Neural cell (in vitro differentiated cells): Measurements from ENCODE around the gene COP1. TPM values are rescaled to one million over a fixed set of nuclear protein-coding genes. Genes with fewer than 3 reads are reported as not detected.

Source experiments
- H2AFZ ChIP-seq: fragments of 200-600, 300-800 bp; sonication (generic), shearing (Covaris generic); 2 replicates; pipeline ENCODE4 v1.6.0; 2014; ENCODE audit warnings: low read depth, mild to moderate bottlenecking, antibody characterized with exemption, low read length, moderate library complexity
- H3F3A ChIP-seq: fragments of 200-600 bp; shearing (Covaris generic); 2 replicates; pipeline ENCODE4 v1.6.1; 2016; ENCODE audit warnings: mild to moderate bottlenecking, moderate library complexity, mixed read lengths, antibody characterized with exemption, low read length; ENCODE audit not compliant: insufficient read depth, poor library complexity, severe bottlenecking
- H3K27ac ChIP-seq: fragments of 200-600, 300-800 bp; sonication (generic), shearing (Covaris generic); 2 replicates; pipeline ENCODE4 v1.5.1; 2014; ENCODE audit warnings: mild to moderate bottlenecking, low read length, moderate library complexity
- H3K27me3 ChIP-seq: fragments of 300-800, 200-600 bp; sonication (generic), shearing (Covaris generic); 2 replicates; pipeline ENCODE4 v1.6.0; 2014; ENCODE audit warnings: mild to moderate bottlenecking, low read depth, low read length, moderate library complexity; ENCODE audit not compliant: insufficient read depth
- H3K36me3 ChIP-seq: fragments of 300-800, 200-600 bp; sonication (generic), shearing (Covaris generic); 2 replicates; pipeline ENCODE4 v1.5.1; 2014; ENCODE audit warnings: mild to moderate bottlenecking, antibody characterized with exemption, low read length, moderate library complexity; ENCODE audit not compliant: insufficient read depth
- H3K4me2 ChIP-seq: fragments of 300-800, 200-600 bp; sonication (generic), shearing (Covaris generic); 2 replicates; pipeline ENCODE4 v1.6.0; 2014; ENCODE audit warnings: mild to moderate bottlenecking, low read length
- H3K4me3 ChIP-seq: fragments of 300-800, 200-600 bp; sonication (generic), shearing (Covaris generic); 2 replicates; pipeline ENCODE4 v1.5.1; 2014; ENCODE audit warnings: mild to moderate bottlenecking, low read length, moderate library complexity
- H3K79me2 ChIP-seq: fragments of 200-600 bp; shearing (Covaris generic); replicated peaks from 2 replicates; pipeline ENCODE4 v1.6.0; 2014; ENCODE audit warnings: mild to moderate bottlenecking, low read length, moderate library complexity; ENCODE audit not compliant: insufficient read depth
- H3K9ac ChIP-seq: fragments of 300-800, 200-600 bp; sonication (generic), shearing (Covaris generic); 2 replicates; pipeline ENCODE4 v1.6.1; 2016; ENCODE audit warnings: mild to moderate bottlenecking, low read length, mixed read lengths
- H3K9me2 ChIP-seq: fragments of 200-600 bp; shearing (Covaris generic); 2 replicates; pipeline ENCODE4 v1.6.1; 2016; ENCODE audit warnings: mild to moderate bottlenecking, low read length, mixed read lengths; ENCODE audit not compliant: insufficient read depth
- H3K9me3 ChIP-seq: fragments of 200-600, 300-800 bp; sonication (generic), shearing (Covaris generic); 2 replicates; pipeline ENCODE4 v1.6.1; 2016; ENCODE audit warnings: mild to moderate bottlenecking, mixed run types, low read length, moderate library complexity, mixed read lengths
- H4K20me1 ChIP-seq: fragments of 200-600 bp; shearing (Covaris generic); 2 replicates; pipeline ENCODE4 v1.6.1; 2016; ENCODE audit warnings: mild to moderate bottlenecking, mixed run types; ENCODE audit not compliant: insufficient read depth
- EP300 ChIP-seq: fragments of 450-650 bp; conservative IDR thresholded peaks from 2 replicates; pipeline ENCODE4 v1.6.1; 2014; ENCODE audit warnings: antibody characterized with exemption, mild to moderate bottlenecking, moderate library complexity; ENCODE audit not compliant: poor library complexity, severe bottlenecking
- EZH2 ChIP-seq: fragments of 200-600, 300-800 bp; shearing (Covaris generic), sonication (generic); IDR thresholded peaks from 2 replicates; pipeline ENCODE4 v1.6.1; 2014; ENCODE audit warnings: antibody characterized with exemption, low read length, borderline replicate concordance, mild to moderate bottlenecking; ENCODE audit not compliant: insufficient read depth, poor library complexity, severe bottlenecking
- MXI1 ChIP-seq: fragments of 450-650 bp; conservative IDR thresholded peaks from 2 replicates; pipeline ENCODE4 v1.6.1; 2014; ENCODE audit warnings: antibody characterized with exemption, mild to moderate bottlenecking; ENCODE audit not compliant: poor library complexity, severe bottlenecking
- POLR2AphosphoS5 ChIP-seq: IDR thresholded peaks from 2 replicates; pipeline ENCODE4 v1.6.1; 2012
- RAD21 ChIP-seq: fragments of 450-650 bp; conservative IDR thresholded peaks from 2 replicates; pipeline ENCODE4 v1.6.1; 2014; ENCODE audit warnings: antibody characterized with exemption, mild to moderate bottlenecking, moderate library complexity
- REST ChIP-seq: IDR thresholded peaks from 2 replicates; pipeline ENCODE4 v1.6.1; 2012; ENCODE audit warnings: borderline replicate concordance
- SMC3 ChIP-seq: fragments of 450-650 bp; conservative IDR thresholded peaks from 2 replicates; pipeline ENCODE4 v1.6.1; 2014; ENCODE audit warnings: antibody characterized with exemption, mild to moderate bottlenecking, moderate library complexity; ENCODE audit not compliant: poor library complexity
- TAF1 ChIP-seq: IDR thresholded peaks from 2 replicates; pipeline ENCODE4 v1.6.1; 2012; ENCODE audit warnings: low read depth
- polyA minus RNA-seq: library from RNA; depleted of rRNA, polyadenylated mRNA; stranded (reverse); fragments of >200 nt; gene quantifications from 2 replicates; pipeline ENCODE4 v1.2.3, GENCODE V29; 2014
- polyA plus RNA-seq: library from polyadenylated mRNA; depleted of rRNA; stranded (reverse); fragments of >200 nt; gene quantifications from 2 replicates; pipeline ENCODE4 v1.2.3, GENCODE V29; 2014
- TF ChIP-seq, protein P1 (sequence below): fragments of 450-650 bp; IDR thresholded peaks from 2 replicates; pipeline ENCODE4 v1.5.1; 2014; ENCODE audit warnings: antibody characterized with exemption, mild to moderate bottlenecking, moderate library complexity; ENCODE audit not compliant: poor library complexity, severe bottlenecking

Gene COP1
- 71.9 and 72.3 TPM in 2 replicates for polyA plus RNA-seq
- 156 and 161 TPM in 2 replicates for polyA minus RNA-seq

DNA sequence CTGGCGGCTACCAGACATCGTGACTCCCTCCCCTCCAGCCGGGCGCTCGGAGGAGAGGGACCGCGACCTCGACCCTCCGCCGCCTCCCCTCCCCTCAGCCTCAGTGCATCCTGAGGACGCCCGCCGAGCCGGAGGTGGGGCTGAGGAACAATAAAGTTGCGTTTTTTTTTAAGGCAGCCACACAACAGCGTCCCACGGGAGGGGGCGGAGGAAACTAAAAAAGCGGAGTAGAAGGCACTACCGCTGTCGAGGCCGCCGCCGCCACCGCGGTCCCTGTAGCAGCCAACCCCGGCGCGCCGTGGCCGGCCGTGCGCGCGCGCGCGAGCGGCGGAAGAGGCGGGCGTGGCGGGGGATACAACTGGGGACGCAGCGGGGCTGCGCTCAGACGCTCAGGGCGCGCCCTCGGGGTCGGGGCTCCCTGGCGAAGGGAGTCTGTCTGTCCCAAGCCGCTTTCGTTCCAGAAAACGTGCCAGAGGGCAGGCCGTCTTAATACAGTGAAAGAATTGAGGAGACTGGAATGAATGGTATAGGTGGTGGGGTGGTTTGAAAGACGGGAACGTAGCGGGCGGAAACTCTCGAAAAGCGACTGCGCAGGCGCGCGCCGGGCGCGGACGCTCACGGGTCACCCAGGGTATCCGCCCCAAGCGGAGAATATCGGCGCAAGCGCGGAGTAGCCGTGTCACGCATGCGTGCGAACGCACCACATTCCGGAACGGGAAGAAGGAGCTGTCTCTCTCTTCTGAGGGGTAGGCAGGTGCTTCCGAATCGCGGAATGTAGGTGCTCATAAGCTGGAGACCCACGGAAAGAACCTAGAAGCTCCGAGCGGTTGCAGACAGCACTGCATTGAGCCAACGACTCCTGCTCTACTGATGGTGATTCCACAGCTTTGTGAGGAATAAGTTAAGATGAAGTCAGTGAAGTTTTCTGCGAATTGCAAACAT, at the start of gene COP1:
Gene COP1 (minus strand): TSS at position 326 of the 942 bp plus-strand sequence. CDS start 308 bp downstream, at position 18.
- Histone ChIP-seq H3K9ac (peak within 1 kb of the TSS; percentile 92), H2AFZ (peak within 1 kb of the TSS; percentile 67), H3K4me2 (peak within 1 kb of the TSS; percentile 91), H3K27me3 (no peaks in the 10 kb centered on the region), H3K36me3 (no peaks in the 10 kb centered on the region), H3F3A (peaks cover 3% of the 10 kb centered on the region), H3K9me3 (no peaks in the 10 kb centered on the region), H3K27ac (peak within 1 kb of the TSS; percentile 90), H3K4me3 (peak within 1 kb of the TSS; percentile 69), H3K79me2 (peaks cover 39% of the 10 kb centered on the region), H4K20me1 (no peaks in the 10 kb centered on the region), H3K9me2 (no peaks in the 10 kb centered on the region)
- TF ChIP-seq EP300, result peak; percentile 73
- no peak for TF ChIP-seq EZH2
- peak; percentile 50 for TF ChIP-seq REST
- TF ChIP-seq MXI1, result peak; percentile 91
- TF ChIP-seq, protein P1, sequence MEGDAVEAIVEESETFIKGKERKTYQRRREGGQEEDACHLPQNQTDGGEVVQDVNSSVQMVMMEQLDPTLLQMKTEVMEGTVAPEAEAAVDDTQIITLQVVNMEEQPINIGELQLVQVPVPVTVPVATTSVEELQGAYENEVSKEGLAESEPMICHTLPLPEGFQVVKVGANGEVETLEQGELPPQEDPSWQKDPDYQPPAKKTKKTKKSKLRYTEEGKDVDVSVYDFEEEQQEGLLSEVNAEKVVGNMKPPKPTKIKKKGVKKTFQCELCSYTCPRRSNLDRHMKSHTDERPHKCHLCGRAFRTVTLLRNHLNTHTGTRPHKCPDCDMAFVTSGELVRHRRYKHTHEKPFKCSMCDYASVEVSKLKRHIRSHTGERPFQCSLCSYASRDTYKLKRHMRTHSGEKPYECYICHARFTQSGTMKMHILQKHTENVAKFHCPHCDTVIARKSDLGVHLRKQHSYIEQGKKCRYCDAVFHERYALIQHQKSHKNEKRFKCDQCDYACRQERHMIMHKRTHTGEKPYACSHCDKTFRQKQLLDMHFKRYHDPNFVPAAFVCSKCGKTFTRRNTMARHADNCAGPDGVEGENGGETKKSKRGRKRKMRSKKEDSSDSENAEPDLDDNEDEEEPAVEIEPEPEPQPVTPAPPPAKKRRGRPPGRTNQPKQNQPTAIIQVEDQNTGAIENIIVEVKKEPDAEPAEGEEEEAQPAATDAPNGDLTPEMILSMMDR, result peak; percentile 51
- TF ChIP-seq POLR2AphosphoS5, result peak; percentile 81
- TF ChIP-seq SMC3, result no peak
- TF ChIP-seq RAD21, result no peak
- peak; percentile 70 for TF ChIP-seq TAF1

GRCh38 chr1:176252191-176252590, 45.1 kb upstream of the COP1 start:
- Histone ChIP-seq H3K79me2 (no peaks in the 10 kb centered on the region), H4K20me1 (no peaks in the 10 kb centered on the region), H3K9me2 (no peaks in the 10 kb centered on the region), H3K9me3 (no peaks in the 10 kb centered on the region), H3K27ac (no peak overlapping the region), H3K9ac (no peak overlapping the region), H3K27me3 (no peaks in the 10 kb centered on the region), H3K36me3 (no peaks in the 10 kb centered on the region), H3F3A (no peaks in the 10 kb centered on the region), H3K4me2 (no peak overlapping the region), H3K4me3 (no peak overlapping the region), H2AFZ (no peak overlapping the region)
- no peak for TF ChIP-seq SMC3
- no peak for TF ChIP-seq MXI1
- TF ChIP-seq, protein P1, result no peak
- TF ChIP-seq REST, result no peak
- no peak for TF ChIP-seq RAD21
- TF ChIP-seq TAF1, result no peak
- no peak for TF ChIP-seq EZH2
- no peak for TF ChIP-seq EP300
- TF ChIP-seq POLR2AphosphoS5, result no peak
